ENCODE measurements around the gene MN1.
A peak's percentile ranks its signal among the peaks of the same experiment; 100 is the strongest.

Gene MN1

DNA sequence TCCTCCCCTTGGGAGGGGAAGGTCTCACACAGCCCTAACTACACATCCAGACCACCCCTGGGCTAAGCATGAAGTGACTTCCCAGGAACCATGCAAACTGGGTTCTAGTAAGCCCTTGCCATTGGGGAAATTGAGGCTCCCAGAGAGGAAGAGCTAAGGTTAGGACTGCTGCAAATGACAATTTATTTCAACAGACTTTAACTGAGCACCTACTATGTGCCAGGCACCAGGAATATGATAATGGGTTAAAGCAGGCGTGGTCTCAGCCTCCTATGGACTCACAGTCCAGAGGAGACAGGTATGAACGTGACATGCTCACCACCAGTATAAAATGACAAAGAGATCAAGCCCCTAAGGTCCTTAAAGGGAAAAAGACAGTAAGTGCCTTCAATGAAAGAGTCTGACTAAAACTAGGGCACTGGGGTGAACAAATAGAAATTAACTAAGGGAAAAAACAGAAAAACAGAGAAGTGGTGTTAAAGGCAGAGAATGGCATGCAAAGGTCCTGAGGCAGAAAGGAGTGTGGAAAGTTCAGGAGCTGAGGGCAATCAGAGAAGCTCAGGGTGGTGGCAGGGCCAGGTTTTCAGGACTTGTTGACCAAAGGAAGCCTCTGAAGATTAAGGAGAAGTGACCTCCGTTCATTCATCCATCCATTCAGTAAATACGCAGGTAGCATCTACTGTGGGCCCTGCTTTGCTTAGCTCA, 14.4 kb upstream of the MN1 start:
- H3K27ac ChIP-seq = no peak overlapping the region
- TF ChIP-seq POLR2AphosphoS5 (IDR thresholded peaks at IDR 0.05; ENCODE audit: borderline replicate concordance, low read depth, low read length) = no peak
- H3K9ac ChIP-seq (ENCODE audit: insufficient read length) = no peak overlapping the region
- H3K9me3 ChIP-seq (ENCODE audit: low read depth, low read length) = no peaks in the 10 kb centered on the region
- DNase-seq (ENCODE audit: low read depth, low spot score) = no peak
- no peak overlapping the region for H3K4me3 ChIP-seq
- H3K36me3 ChIP-seq (ENCODE audit: insufficient read depth, low read length) = no peaks in the 10 kb centered on the region

DNA sequence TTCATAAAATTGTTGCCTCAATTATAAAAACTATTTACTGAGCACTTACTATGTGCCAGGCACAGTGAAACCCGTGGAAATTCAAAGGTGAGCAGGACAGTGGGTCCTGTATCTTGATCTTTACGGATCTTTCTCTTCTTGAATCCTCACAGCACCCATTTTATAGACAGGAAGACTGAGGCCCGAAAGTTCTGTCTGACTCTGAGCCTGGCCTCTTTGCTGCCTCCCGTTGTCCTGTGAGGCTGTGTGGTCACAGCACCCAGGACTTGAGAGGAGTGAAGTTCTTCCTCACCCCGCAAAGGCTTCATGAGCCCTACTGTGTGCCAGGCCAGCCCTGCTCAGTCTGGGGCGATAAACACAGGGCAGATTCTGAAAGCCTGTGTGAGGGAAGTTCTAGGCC, 13.4 kb upstream of the MN1 start:
- TF ChIP-seq POLR2AphosphoS5 (IDR thresholded peaks at IDR 0.05; ENCODE audit: borderline replicate concordance, low read depth, low read length) = no peak
- TF ChIP-seq FOXP2 (optimal IDR thresholded peaks at IDR 0.05; ENCODE audit: control extremely low read depth, extremely low read length, insufficient read depth) = no peak
- TF ChIP-seq EZH2 (IDR thresholded peaks at IDR 0.05) = no peak
- no peak overlapping the region for H3K27ac ChIP-seq
- no peak overlapping the region for H3K9ac ChIP-seq (ENCODE audit: insufficient read length)
- H3K4me3 ChIP-seq = no peak overlapping the region
- no peaks in the 10 kb centered on the region for H3K9me3 ChIP-seq (ENCODE audit: low read depth, low read length)
- no peak for DNase-seq (ENCODE audit: low read depth, low spot score)
- H3K36me3 ChIP-seq (ENCODE audit: insufficient read depth, low read length) = no peaks in the 10 kb centered on the region

DNA sequence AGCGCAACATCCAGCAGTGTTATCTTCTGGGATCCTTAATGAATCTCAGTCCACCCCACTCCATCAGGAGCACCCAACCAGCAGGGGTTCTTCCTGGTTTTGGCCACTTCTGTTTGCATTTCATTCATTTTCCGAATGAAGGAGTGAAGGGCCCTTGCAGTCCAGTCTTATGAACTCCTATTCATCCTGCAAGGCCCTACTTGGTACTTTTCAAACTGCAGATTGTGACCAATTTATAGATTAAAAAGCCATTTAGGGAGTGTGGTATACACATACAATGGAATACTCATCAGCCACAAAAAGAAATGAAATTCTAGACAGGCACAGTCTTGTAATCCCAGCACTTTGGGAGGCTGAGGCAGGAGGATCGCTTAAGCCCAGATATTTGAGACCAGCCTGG, 10.2 kb upstream of the MN1 start:
- H3K9me3 ChIP-seq (ENCODE audit: low read depth, low read length) = no peaks in the 10 kb centered on the region

DNA sequence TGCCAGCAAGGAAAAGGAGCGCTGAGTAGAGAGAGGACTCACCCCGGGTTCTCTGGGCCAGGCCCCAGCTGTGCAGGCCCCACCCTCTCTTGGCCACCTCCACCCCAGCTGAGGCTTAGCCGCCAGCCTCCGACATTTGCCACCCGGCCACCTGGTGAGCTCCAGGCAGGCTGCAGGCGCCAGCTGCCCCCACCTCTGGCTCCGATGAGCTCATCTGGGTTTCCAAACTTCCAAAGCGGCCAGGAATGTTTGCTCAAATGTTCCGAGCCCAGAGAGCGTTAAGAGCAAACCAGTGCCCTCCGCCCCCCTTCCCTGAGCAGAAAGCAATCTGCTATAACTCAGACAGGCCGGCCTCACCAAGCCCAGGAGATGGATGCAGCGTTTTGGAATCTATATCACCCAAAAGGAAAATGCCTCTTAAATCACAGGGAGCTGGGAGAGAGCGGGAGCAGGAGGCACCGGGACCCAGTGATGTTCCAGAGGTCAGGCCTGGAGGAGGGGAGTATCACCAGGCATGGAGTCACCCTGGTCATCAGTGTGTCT, 9.1 kb upstream of the MN1 start:
- DNase-seq (ENCODE audit: low read depth, low spot score) = no peak
- H3K9ac ChIP-seq (ENCODE audit: insufficient read length) = no peak overlapping the region
- no peak overlapping the region; the same call in 1 of the 2 replicates for H3K4me3 ChIP-seq
- TF ChIP-seq EZH2 (IDR thresholded peaks at IDR 0.05) (no peak), FOXP2 (optimal IDR thresholded peaks at IDR 0.05; ENCODE audit: control extremely low read depth, extremely low read length, insufficient read depth) (no peak), POLR2AphosphoS5 (IDR thresholded peaks at IDR 0.05; ENCODE audit: borderline replicate concordance, low read depth, low read length) (no peak)
- no peaks in the 10 kb centered on the region for H3K36me3 ChIP-seq (ENCODE audit: insufficient read depth, low read length)
- H3K9me3 ChIP-seq (ENCODE audit: low read depth, low read length) = no peaks in the 10 kb centered on the region
- H3K27ac ChIP-seq = no peak overlapping the region

More for the DNA sequence above, 10.2 kb upstream of the MN1 start:
- no peak overlapping the region for H3K4me3 ChIP-seq
- no peak overlapping the region for H3K27ac ChIP-seq
- no peaks in the 10 kb centered on the region for H3K36me3 ChIP-seq (ENCODE audit: insufficient read depth, low read length)
- no peak overlapping the region for H3K9ac ChIP-seq (ENCODE audit: insufficient read length)
- DNase-seq (ENCODE audit: low read depth, low spot score) = no peak
- TF ChIP-seq EZH2 (IDR thresholded peaks at IDR 0.05) (no peak), FOXP2 (optimal IDR thresholded peaks at IDR 0.05; ENCODE audit: control extremely low read depth, extremely low read length, insufficient read depth) (no peak), POLR2AphosphoS5 (IDR thresholded peaks at IDR 0.05; ENCODE audit: borderline replicate concordance, low read depth, low read length) (no peak)

DNA sequence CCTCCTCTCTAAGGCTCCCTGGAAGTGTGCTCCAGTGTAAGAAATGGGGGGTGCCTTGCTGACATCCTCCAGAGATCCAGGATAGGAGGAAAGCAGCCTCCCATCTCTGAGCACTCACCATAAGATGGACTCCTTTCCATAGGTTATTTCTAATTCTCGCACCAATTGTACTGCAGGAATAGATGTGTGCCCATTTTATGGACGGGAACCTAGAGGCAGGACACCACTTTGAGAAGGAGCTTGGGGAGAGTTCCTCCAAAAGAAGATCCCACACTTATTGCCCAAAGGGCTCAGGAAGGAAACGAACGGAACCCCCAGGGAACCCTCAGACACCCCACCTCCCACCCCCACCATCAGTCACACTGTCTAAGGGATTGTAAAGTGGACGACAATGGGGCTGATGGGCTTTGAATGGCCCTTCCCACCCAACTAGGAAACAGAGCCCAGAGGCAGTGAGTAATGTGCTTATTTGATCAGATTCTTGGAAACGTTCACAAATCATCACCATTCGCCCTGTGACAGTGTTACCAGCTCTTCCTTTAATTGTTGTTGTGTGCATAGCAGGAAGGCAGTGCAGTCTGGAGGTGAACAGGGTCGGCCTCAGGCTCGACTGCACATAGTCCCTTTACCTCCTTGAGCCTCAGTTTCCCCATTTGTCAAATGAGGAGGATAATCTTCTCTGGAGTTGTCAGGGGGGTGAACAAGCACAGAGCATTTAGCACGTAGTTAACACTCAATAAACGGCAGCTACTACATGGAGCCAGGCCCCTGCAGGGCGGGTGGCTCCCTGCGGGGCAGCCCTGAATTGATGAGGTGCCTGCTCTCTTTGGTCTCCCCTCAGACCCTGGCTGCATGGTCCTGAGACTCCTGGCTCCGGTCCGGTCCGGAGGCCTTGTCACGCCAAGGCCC, 8.4 kb upstream of the MN1 start:
- Histone ChIP-seq H3K9ac (ENCODE audit: insufficient read length) (no peak overlapping the region), H3K9me3 (ENCODE audit: low read depth, low read length) (no peaks in the 10 kb centered on the region), H3K27ac (no peak overlapping the region), H3K4me3 (peak overlapping the region; percentile 23; the same call in 1 of the 2 replicates), H3K36me3 (ENCODE audit: insufficient read depth, low read length) (no peaks in the 10 kb centered on the region)
- TF ChIP-seq FOXP2 (optimal IDR thresholded peaks at IDR 0.05; ENCODE audit: control extremely low read depth, extremely low read length, insufficient read depth) = no peak
- TF ChIP-seq POLR2AphosphoS5 (IDR thresholded peaks at IDR 0.05; ENCODE audit: borderline replicate concordance, low read depth, low read length) = no peak
- TF ChIP-seq EZH2 (IDR thresholded peaks at IDR 0.05) = no peak
- no peak for DNase-seq (ENCODE audit: low read depth, low spot score)

DNA sequence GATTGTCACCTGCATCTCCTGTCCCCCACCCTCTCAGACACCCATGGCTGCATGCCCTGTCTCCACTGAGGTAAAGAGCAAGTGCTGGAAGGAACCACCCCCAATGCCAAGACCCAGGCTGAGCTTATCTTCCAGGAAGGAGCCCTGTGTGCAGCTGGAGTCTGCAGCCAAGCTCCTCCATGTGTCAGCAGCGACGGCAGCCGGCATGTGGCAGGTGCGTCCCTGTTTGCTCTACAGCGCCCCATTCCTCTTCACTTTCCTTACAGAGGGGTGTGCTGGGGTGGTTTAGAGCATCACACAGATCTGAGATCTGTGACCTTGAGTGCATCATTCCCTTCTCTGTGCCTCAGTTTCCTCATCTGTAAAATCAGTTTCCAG, 7.7 kb upstream of the MN1 start:
- no peaks in the 10 kb centered on the region for H3K9me3 ChIP-seq (ENCODE audit: low read depth, low read length)
- H3K9ac ChIP-seq (ENCODE audit: insufficient read length) = no peak overlapping the region
- no peak overlapping the region for H3K27ac ChIP-seq
- H3K36me3 ChIP-seq (ENCODE audit: insufficient read depth, low read length) = no peaks in the 10 kb centered on the region
- no peak for DNase-seq (ENCODE audit: low read depth, low spot score)
- no peak for TF ChIP-seq FOXP2 (optimal IDR thresholded peaks at IDR 0.05; ENCODE audit: control extremely low read depth, extremely low read length, insufficient read depth)
- no peak for TF ChIP-seq POLR2AphosphoS5 (IDR thresholded peaks at IDR 0.05; ENCODE audit: borderline replicate concordance, low read depth, low read length)
- TF ChIP-seq EZH2 (IDR thresholded peaks at IDR 0.05) = no peak
- H3K4me3 ChIP-seq = no peak overlapping the region

DNA sequence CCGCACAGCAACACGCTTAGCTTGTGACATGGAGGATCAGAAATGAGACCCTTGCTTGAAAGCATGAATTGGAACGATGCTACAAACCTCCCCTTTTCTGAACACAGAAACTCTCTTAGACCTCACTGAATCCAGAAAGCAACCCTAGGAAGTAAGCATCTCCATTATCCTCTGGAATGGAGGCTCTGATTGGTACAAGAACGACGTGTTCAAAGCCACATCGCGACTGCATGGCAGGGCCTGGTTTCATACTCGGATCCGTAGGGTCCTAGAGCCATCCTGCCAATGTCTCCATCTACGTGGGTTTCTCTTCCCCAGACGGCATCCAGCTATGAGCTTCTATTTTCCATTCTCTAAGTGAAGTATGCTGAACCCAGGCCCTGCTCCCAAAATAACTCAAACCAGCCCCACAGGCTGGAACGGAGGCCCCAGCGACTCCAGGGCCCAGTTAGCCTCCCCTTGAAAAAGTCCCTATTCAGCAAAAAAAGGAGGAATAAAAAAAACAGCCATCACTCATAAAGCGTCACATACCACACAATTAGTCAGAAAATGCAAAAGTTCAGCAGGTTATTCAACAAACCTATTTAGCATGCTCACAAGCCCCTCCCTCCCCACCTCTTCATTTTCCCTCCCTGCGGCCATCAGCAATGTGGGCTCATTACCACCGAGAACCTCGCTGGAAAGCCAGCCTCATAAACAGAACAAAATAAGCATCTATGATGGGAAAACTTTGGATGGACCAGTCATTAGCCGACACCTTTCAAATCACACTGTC, 7.1 kb upstream of the MN1 start:
- no peaks in the 10 kb centered on the region for H3K9me3 ChIP-seq (ENCODE audit: low read depth, low read length)
- H3K36me3 ChIP-seq (ENCODE audit: insufficient read depth, low read length) = no peaks in the 10 kb centered on the region
- no peak for TF ChIP-seq POLR2AphosphoS5 (IDR thresholded peaks at IDR 0.05; ENCODE audit: borderline replicate concordance, low read depth, low read length)
- TF ChIP-seq FOXP2 (optimal IDR thresholded peaks at IDR 0.05; ENCODE audit: control extremely low read depth, extremely low read length, insufficient read depth) = no peak
- TF ChIP-seq EZH2 (IDR thresholded peaks at IDR 0.05) = no peak
- H3K4me3 ChIP-seq = no peak overlapping the region
- no peak overlapping the region for H3K9ac ChIP-seq (ENCODE audit: insufficient read length)
- no peak for DNase-seq (ENCODE audit: low read depth, low spot score)
- H3K27ac ChIP-seq = no peak overlapping the region

DNA sequence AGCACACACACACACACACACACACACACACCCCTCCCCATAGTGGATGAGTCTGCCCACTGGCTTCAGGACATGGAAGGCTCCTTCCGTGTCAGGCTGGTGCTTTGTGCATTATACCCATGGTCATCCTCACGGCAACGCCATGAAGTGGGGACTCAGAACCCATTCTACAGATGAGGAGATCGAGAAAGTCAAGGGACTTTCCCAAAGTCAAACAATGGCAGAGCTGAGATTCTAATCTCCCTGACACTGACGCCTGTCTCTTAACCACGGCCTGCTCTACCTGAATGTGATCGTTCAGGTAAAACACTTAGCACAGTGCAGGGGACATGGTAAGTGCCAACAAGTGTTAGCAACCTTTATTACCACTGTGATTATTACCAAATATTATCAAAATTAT, 4.3 kb upstream of the MN1 start:
- DNase-seq (ENCODE audit: low read depth, low spot score) = no peak
- H3K36me3 ChIP-seq (ENCODE audit: insufficient read depth, low read length) = no peaks in the 10 kb centered on the region
- no peak overlapping the region for H3K9ac ChIP-seq (ENCODE audit: insufficient read length)
- no peak overlapping the region for H3K27ac ChIP-seq
- TF ChIP-seq FOXP2 (optimal IDR thresholded peaks at IDR 0.05; ENCODE audit: control extremely low read depth, extremely low read length, insufficient read depth) (no peak), EZH2 (IDR thresholded peaks at IDR 0.05) (no peak), POLR2AphosphoS5 (IDR thresholded peaks at IDR 0.05; ENCODE audit: borderline replicate concordance, low read depth, low read length) (no peak)
- no peaks in the 10 kb centered on the region for H3K9me3 ChIP-seq (ENCODE audit: low read depth, low read length)
- H3K4me3 ChIP-seq = no peak overlapping the region
